GM21447 (cell line): Measurements from ENCODE around the gene PEAK3.

Experiments used
- ATAC-seq: cut with Tn5 transposase; IDR thresholded peaks from one replicate; pipeline ENCODE4 v1.9.1; 2021; ENCODE audit not compliant: unreplicated experiment

The PEAK3 gene

DNA sequence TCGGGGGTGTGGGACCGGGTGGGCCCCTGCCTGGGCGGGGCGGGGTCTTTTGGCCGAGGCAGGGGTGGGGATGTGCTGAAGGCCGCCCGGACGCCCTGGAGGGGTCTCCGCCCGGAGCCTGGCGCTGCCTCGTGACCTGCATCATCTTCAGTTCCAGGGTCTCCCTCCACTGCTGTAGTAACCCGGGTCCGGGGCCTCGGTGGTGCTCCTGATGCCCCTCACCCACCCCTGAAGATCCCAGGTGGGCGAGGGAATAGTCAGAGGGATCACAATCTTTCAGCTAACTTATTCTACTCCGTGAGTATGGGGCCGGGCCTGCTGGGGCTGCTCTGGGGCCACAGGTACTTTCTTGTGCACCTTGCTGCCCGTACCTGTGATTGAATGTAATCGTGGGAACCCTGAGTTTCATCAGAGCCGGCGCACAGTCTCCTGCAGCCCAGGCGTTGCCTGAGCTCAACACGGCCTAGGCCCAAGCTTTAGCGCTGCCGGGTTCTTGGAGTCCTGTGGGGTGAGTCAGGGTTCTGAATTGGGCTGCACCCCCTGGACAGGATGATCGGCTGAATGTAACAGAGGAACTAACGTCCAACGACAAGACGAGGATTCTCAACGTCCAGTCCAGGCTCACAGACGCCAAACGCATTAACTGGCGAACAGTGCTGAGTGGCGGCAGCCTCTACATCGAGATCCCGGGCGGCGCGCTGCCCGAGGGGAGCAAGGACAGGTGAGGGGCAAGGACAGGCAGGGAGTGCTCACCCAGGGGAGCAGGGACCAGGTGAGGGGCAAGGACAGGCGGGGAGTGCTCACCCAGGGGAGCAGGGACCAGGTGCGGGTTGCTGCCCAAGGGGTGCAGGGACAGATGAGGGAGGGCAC lies 10.5 kb downstream of the PEAK3 start:
- ATAC-seq = no peak

DNA sequence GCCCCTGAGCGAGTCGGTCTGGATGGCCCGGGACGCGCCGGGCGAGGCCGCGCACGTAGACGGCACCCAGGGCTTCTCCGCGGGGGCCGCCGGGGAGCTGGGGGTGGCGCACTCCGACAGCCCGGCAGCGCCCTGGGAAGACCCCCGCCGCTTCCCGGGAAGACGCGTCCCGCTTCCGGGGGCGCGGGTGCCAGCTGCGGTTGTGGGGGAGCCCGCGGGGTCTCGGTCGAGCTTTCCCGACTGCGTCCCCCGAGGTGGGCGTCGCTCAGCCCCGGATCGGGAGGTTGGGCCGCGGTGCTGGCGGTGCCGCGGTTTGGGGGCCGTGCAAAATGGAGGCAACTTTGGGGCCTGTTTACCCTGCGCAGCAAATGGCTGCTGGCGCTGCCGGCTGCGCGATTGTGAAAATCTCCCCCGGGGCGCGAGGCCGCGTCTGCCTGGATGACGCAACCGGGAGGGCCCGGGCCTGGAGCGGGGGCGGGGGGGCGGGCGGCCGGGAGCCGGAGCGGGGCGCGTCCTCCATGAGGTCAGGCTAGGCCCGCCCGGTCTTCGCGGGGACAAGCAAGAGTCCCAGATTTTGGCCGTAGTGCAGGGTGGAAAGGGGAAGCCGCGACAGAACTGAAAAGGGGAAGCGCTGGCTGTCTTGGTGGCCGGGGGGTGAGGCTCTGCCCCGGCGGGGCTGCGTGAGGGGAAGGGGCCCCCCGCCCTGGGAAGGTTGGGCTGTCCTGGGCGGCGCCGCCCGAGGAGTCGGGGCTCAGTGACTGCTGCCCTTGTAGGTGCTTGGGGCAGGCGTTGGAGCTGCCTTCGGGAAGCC lies 11.3 kb downstream of the PEAK3 start:
- ATAC-seq = no peak

DNA sequence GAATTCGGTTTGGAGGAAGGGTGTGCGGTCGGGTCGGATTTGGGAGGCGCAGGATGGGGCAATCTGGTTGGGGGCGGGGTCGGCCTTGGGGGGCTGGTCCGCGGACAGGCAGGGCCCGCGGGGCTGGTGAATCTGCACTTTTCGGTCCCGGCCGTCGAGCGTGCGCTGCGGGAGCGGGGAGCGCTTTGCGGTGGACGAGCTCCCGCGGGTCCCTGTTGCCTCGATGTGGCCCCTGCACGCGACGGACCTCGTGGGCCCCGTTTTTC lies 11.9 kb downstream of the PEAK3 start:
- no peak for ATAC-seq

DNA sequence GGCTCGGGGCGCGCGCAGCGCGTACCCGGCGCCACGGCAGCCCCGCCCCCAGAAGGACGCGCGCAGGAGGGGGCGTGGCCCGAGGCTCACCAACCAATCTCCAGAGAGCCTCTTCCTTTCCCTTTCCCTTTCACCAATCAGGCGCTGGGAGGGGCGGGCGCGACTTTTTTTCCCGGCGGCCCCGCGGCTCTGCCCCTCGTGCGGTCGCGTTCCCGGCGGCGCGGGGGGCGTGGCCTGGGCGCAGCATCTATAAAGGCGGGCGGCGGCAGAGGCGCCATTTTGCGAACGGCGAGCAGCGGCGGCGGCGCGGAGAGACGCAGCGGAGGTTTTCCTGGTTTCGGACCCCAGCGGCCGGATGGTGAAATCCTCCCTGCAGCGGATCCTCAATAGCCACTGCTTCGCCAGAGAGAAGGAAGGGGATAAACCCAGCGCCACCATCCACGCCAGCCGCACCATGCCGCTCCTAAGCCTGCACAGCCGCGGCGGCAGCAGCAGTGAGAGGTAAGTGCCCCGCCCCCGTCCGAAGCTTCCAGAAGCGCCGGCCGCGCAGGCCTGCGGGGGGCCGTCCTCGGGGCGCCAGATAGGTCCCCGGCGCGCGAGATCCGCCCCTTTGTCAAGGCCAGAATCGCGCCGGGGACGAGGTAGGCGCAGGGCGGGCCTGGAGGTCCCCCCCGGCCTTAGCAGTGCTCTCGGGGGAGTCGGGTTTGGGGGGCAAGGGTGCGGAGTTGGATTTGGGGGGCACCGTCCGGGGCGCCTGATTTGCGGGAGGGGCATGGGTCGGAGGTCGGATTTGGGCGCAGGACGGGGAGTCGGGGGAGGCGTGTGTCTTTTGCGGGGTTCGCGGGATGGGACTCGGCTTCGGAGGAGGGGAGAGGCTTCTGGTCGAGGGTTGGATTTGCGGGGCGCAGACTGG lies 12.5 kb downstream of the PEAK3 start:
- peak; percentile 37 for ATAC-seq

DNA sequence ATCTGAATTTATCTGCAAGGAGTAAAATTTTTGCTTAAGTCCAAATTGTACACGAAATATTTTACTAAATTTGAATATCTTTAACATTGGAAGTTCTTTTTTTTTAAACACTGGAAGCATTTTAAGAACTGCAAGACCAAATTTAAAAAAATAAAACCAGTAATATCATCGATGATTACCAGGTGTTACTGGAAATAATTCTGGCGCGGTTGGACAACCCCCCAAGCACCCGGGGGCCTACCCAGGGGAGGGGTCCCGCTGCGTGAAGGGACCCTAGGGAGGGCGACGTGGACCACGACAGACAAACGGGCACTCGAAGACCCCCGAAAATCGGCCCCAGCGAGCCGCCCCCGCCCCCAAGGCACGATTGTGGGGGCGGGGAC lies 13.1 kb downstream of the PEAK3 start:
- no peak for ATAC-seq

DNA sequence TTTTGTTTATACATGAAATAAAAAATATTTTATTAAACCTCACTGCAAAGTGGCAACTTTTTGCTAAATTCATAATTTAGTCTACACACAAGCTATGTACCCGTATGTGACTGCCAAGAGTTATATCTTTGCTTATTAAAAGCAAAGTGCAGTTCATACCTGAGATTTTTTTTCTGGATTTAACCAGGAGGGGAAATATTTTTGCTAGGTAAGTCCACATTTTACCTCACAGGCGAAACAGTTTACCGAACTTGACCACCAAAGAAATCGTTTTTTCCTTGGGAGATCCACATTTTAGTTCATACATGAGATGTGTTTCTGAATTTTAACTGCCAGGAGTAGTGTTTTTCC lies 13.5 kb downstream of the PEAK3 start:
- ATAC-seq = no peak

DNA sequence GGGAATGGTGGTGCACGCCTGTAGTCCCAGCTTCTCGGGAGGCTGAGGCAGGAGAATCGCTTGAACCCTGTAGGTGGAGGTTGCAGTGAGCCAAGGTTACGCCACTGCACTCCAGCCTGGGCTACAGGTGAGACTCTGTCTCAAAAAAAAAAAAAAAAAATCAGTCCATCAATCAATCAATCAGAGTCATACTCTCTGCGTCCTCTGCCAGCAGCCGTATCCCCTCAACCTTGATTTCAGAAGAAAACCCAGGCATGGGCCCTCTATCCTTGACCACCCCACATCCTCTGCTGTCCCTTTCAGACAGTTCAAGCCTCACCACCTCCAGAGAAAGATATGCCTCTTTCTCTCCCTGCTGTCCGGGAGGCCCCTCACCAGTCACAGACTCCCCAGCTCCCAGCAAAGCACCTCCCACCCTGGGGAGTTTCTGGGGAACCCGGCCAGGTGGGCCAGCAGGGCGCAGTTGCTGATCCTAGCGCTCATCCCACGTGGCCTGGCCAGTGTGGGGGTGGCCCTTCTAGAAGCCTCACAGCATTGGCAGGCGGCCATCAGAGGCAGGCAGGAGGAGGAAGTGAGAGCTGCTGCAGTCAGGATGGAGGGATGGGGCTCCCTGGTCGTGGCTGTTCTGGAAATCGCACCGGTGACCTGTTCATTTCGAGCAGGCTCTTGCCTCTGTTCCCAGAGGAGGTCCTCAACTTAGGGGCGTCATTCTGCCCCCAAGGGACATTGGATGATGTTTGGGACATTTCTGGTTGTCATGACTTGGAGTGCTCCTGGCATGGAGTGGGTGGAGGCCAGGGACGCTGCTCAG lies 15.6 kb downstream of the PEAK3 start:
- ATAC-seq = peak; percentile 43

DNA sequence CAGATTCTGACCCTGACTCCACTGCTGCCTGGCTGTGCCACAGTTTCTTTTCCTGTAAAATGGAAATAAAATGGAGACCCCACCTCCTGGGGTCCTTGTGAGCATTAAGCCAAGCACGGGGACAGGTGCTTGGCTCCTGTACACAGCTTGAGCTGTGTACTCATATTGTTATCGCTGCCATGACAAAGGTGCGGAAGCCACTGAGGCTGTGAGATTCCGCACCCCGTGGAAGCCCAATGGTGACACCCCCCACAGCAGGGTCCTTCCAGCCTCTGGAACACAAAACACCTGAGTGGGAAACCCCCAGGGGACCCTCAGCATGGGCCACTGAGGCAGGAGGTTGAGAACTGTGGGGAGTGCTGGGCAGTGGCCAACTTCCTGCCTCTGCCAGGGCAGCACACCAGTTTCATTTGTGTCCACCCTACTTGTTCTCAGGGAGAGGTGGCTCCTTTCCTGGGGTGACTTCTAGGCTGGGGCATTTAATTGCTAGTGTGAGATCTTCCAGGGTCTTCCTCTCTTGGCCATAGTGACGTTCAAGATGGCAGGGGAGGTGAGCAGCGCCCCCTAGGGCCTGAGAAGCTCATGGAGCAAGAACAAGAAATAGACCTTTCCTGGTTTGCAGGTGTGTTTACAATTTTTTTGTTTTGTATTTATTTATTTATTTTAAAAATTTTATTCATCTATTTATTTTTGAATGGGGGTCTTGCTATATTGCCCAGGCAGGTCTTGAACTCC lies 20.4 kb downstream of the PEAK3 start:
- ATAC-seq = no peak

DNA sequence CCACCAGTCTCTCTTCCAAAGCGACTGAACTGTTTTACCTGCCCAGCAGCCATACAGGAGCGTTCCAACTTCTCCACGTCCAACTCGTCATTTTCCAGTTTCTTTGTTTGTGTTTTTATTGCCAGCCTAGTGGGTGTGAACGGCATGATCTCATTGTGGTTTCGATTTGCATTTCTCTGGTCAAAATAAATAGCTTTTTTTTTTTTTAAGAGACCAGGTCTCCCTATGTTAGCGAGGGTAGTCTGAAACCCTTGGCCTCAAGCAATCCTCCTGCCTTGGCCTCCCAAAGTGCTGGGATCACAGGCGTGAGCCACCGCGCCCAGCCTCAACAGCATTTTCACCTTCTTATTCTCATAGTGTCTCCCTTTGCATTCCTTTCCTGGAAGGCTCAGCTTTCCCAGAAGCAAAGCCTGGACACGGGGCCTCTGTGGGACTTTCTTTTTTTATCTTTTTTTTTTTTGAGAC lies 21.6 kb downstream of the PEAK3 start:
- no peak for ATAC-seq

DNA sequence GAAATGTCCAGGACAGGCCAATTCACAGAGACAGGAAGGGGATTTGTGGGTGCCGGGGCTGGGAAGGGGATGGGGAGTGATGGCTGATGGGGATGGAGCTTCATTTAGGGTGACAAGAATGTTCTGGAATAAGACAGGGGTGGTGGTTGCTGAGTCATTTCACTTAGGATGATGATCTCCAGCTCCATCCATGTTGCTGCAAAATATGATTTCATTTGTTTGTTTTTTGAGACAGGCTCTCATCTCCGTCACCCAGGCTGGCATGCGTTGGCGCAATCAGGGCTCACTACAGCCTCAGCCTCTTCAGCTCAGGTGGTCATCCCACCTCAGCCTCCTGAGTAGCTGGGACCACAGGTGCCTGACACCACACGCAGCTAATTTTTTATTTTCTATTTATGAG lies 22.6 kb downstream of the PEAK3 start:
- ATAC-seq = no peak

DNA sequence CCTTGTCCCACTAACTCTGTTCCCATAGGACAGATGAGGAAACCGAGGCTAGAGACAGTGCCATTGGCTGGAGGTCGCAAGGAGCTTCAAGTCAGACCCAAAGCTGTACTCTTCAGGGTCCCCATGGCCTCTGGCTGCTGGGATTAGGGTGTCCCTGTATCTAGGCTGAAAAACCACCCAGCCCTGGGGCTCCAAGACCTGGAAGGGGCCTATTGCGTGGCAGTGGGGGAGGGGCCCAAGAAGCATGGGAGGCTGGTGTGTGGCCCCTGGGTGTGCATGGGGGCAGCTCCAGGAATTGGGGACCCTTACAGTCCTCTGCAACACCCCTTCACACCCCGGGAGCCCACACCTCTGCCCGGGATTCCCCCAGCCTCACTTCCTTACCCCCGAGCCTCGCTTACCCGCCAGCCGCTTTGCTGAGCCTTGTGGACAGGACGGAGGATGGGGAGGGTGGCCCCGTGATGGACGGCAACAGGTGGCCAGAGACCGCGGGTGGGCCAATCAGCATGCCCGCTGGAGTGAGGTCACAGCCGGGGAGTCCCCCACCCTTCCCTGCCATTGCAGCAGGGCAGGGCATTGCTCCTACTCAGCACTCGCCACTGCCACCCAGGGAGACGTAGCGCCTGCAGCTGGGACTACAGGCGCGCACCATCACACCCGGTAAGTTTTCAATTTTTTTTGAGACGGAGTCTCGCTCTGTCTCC lies 25.8 kb downstream of the PEAK3 start, which contains the start of gene JSRP1:
Gene JSRP1 (minus strand): TSS at position 436 of the 704 bp plus-strand sequence. CDS start 1,103 bp downstream, outside the sequence.
- no peak for ATAC-seq

DNA sequence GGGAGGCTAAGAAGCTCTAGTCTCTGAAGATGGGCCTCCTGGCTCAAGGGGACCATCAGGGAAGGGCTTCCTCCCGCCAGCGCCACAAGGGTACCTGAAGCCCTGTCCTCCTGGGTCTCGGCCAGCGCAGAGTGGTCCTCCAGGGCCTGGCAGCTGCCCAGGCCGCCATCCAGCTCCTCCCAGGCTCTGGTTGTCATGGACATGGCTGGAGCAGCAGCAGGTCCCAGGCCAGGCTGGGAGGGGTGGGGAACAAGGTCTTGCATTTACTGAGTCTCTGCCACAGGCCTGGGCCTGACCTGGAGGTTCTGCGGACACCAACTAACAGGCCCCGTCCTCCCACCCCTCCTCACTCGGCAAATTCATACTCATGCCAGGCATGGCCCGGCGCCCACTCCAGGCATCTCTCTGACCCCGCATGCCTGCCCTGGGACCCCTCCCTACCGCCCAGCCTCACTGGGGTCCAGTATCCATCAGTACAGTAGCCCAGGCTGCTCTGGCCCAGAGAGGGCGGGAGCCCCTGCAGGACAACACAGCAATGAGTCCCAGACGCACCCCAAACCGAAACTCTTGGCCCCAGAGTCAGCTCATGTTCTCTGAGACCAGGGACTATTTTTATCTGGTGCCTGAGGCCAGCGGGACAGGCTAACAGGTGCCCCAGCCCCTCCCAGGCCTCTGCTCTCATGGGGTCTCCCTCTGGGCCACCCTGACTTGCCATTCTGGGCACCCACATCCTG lies 26.7 kb downstream of the PEAK3 start:
- ATAC-seq = no peak

DNA sequence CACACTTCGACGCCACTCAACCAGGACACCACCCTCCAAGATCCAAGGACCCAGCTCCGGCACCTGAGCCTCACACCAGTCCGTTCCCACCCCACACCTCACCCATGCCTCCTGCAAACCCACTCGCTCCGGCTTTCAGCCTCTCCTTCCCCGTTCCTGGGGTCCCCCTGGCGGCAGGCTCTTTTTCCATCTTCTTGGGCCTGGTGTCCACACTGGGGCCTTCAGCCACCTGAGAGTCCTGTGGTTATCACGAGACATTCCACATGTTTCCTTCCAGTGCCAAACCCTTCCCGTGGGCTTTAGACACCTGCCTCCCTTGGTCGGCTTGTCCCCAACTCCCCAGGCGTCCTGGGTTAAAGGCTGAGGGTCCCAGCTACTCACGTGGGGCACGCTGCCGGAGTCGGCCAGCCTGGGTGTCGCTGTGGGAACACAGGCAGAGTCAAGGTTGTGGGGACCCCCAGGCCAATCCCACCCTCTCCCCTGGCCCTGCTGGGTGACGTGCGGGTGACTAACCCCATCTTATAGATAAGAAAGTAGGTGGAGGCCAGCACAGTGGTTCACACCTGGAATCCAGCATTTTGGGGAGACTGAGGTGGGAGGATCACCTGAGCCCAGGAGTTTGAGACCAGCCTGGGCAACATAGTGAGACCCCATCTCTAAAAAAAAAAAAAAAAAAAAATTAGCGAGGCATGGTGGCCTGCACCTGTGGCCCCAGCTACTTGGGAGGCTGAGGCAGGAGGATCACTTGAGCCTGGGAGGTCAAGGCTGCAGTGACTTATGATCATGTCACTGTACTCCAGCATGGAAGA lies 27.7 kb downstream of the PEAK3 start:
- no peak for ATAC-seq

DNA sequence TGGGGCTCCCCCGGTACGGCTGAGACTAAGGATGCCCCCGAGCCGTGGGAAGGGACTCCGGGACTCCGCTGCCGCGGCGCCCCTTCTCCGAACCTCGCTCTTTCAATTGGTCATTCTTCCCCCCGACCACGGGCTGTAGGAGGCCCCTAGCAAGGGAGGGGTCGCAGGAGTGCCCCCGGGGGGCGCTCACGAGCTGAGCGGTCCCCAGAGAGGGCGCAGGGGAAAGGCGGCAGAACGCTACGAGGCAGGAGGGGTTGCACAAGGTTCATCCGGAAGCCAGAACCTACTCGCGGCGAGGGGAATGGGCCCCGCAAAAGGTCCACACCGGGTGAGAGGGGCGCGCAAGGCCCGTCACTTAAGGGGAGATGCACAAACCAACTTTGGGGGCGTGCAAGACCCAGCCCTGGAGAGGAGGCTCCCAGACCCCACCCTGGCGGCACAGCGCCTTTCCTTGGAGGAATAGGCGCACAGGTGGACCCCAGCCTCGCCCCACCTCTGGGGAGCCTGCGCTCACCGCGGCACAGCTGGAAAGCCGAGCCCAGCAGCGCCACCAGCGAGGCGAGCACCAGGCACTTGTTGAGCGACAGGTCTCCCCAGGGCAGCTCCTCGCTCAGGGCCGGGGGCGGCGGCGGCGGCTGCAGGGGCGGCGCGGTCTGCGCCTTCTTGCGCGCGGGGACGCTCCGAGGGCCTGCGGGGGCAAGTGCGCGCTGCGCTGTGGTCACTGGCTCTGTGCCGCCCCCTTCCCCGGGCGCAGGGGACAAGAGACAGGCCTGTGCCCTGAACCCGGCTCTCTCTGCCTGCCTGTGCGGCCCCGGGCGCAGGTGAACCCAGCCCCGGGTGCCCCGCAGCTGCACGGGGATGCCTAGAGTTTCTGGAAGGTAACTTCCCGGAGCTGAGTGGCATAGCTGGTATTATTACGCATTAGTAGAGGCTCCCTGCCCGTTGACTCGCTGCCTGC lies 28.6 kb downstream of the PEAK3 start:
- ATAC-seq = no peak

DNA sequence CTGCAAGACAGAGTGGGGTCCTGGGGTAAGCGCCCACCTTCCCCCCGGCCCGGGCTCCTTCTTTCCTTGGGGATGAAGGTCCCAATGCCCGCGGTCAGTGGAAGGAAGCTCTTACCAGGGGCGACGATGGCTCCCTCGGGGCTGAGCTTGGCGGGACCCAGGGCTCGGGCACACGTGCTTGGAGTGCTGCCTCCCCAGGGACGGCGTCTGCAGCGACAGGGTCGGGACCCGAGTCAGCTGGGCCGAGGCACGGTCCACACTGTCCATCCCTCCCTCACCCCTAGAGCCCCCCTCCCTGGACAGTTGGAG lies 29.2 kb downstream of the PEAK3 start:
- ATAC-seq = no peak

DNA sequence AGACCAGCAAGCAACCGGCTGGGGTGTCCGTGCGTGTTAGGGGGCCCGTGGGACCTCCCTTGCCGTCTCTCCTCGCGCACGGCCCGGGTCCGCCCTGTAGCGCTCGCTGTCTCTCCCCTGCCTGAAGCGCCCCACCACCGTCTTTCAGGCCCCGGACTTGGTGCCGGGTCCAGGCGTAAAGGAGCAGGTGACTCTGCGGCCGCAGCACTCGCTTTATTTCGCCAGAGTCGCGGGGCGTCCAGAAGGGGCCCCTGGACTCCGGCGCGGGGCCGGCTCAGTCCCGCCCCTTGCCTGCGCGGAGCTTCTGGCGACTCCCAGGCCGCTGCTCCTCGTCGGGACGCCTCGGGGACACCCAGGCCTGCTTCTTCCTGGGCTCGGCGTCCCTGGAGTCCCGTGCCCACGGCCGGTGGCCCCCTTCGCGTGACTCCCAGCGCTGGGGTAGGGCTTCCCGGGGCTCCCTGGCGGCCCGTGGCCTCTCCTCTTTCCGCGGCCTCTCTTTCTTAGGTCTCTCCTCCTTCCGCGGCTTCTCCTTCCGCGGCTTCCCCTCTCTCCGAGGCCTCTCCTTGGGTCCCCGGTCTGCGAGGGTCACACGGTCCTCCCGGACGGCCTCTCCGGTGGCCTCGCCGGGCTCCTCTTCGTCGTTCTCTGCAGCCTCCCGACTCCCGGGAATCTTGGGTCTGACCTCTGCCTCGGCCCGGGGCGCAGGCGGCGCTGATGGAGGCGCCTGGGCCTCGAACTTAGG lies 29.7 kb downstream of the PEAK3 start:
- no peak for ATAC-seq
